ENCODE data around the gene GPR135. TPM values are rescaled to one million over a fixed set of nuclear protein-coding genes. Genes with fewer than 3 reads are reported as not detected.

GPR135 gene
- total RNA-seq, 2 donors from 2014 or later: 1.6 to 2.1 TPM

Other genes starting within 250 kb of the GPR135 start
- gene L3HYPDH, start 19.0 kb upstream of the GPR135 start, total RNA-seq: 10 to 100 TPM in 1 of 2 donors, 1 to 10 TPM in 1; 6.4 to 16.2 TPM
- 10 to 100 TPM; 23.5 to 25.0 TPM for gene JKAMP, start 19.1 kb upstream of the GPR135 start, total RNA-seq
- not detected for gene CCDC175, start 111.4 kb upstream of the GPR135 start, total RNA-seq